NCI-H146 treated with DMSO at 0.1 percent for 48 hours (cell line): Measurements from ENCODE around the gene GRAMD1B.
"Not testable (repeated sequence)": the region's sequence is repeated elsewhere in the genome, so short reads cannot be mapped to it uniquely, and the experiment has no call there.

Experiments used
- DNase-seq: peaks from one replicate; lab custom pipeline; 2025; ENCODE audit not compliant: unreplicated experiment; lab: John Stamatoyannopoulos, UW

GRAMD1B gene

GRCh38 chr11:123628936-123629683 is 199.0 kb downstream of the GRAMD1B start:
- DNase-seq, result no peak

- DNase-seq, result no peak
Observed at GRCh38 chr11:123630126-123630608, 200.1 kb downstream of the GRAMD1B start.

GRCh38 chr11:123640029-123640428 is 210.0 kb downstream of the GRAMD1B start:
- no peak for DNase-seq

- no peak for DNase-seq
Observed at GRCh38 chr11:123640677-123641494, 210.8 kb downstream of the GRAMD1B start.

- DNase-seq, result no peak
Observed at GRCh38 chr11:123641495-123641840, 211.4 kb downstream of the GRAMD1B start.

- DNase-seq, result no peak
Observed at GRCh38 chr11:123642435-123642834, 212.4 kb downstream of the GRAMD1B start.

GRCh38 chr11:123645286-123645975 is 215.4 kb downstream of the GRAMD1B start:
- no peak for DNase-seq

GRCh38 chr11:123650901-123651300 is 220.8 kb downstream of the GRAMD1B start:
- no peak for DNase-seq

GRCh38 chr11:123652599-123652998 is 222.5 kb downstream of the GRAMD1B start:
- DNase-seq, result no peak

- DNase-seq, result no peak
Observed at GRCh38 chr11:123653483-123653826, 223.4 kb downstream of the GRAMD1B start.

GRCh38 chr11:123653827-123654565 is 223.9 kb downstream of the GRAMD1B start:
- no peak for DNase-seq

- peak; percentile 36 for DNase-seq
Observed at GRCh38 chr11:123654566-123655081, 224.6 kb downstream of the GRAMD1B start, which contains the start of gene SCN3B. Gene SCN3B (minus strand): TSS chr11:123654624. CDS start chr11:123653801, 823 bp downstream.

GRCh38 chr11:123659311-123659710 is 229.2 kb downstream of the GRAMD1B start:
- DNase-seq, result no peak

GRCh38 chr11:123659965-123660364 is 229.9 kb downstream of the GRAMD1B start:
- DNase-seq, result not testable (repeated sequence)

GRCh38 chr11:123665306-123665705 is 235.2 kb downstream of the GRAMD1B start:
- no peak for DNase-seq

- DNase-seq, result no peak
Observed at GRCh38 chr11:123670081-123670480, 240.0 kb downstream of the GRAMD1B start.

GRCh38 chr11:123671534-123671933 is 241.5 kb downstream of the GRAMD1B start:
- DNase-seq, result no peak

- DNase-seq, result no peak
Observed at GRCh38 chr11:123672568-123672967, 242.5 kb downstream of the GRAMD1B start.

- no peak for DNase-seq
Observed at GRCh38 chr11:123674297-123674696, 244.2 kb downstream of the GRAMD1B start.
